GM19328 (cell line): ENCODE data around the gene C2CD4D.
"Not testable (repeated sequence)": the region's sequence is repeated elsewhere in the genome, so short reads cannot be mapped to it uniquely, and the experiment has no call there.

Experiments
- ATAC-seq: cut with Tn5 transposase; IDR thresholded peaks from one replicate; pipeline ENCODE4 v1.9.1; 2021; ENCODE audit warnings: mild to moderate bottlenecking, moderate library complexity; ENCODE audit not compliant: unreplicated experiment

The C2CD4D gene

GRCh38 chr1:151839457-151840403 lies at the start of gene C2CD4D:
Gene C2CD4D, minus strand, starts transcription at chr1:151839820. Its CDS starts 831 bp downstream, at chr1:151838989.
- ATAC-seq, result no peak

GRCh38 chr1:151888972-151889570 lies 49.5 kb upstream of the C2CD4D start:
- ATAC-seq, result no peak

- ATAC-seq, result no peak
These were observed 47.4 kb upstream of the C2CD4D start for GRCh38 chr1:151887028-151887427.

GRCh38 chr1:151885479-151885878 lies 45.9 kb upstream of the C2CD4D start:
- ATAC-seq, result no peak

- ATAC-seq, result not testable (repeated sequence)
These were observed 45.3 kb upstream of the C2CD4D start for GRCh38 chr1:151884879-151885278.

- not testable (repeated sequence) for ATAC-seq
These were observed 44.8 kb upstream of the C2CD4D start for GRCh38 chr1:151884445-151884844.

- ATAC-seq, result not testable (repeated sequence)
These were observed 44.3 kb upstream of the C2CD4D start for GRCh38 chr1:151883898-151884297.

GRCh38 chr1:151882918-151883317 lies 43.3 kb upstream of the C2CD4D start:
- not testable (repeated sequence) for ATAC-seq

- no peak for ATAC-seq
These were observed 42.8 kb upstream of the C2CD4D start for GRCh38 chr1:151882466-151882865.

GRCh38 chr1:151881479-151881878 lies 41.9 kb upstream of the C2CD4D start:
- no peak for ATAC-seq

- no peak for ATAC-seq
These were observed 35.9 kb upstream of the C2CD4D start for GRCh38 chr1:151875419-151876097.

- not testable (repeated sequence) for ATAC-seq
These were observed 33.2 kb upstream of the C2CD4D start for GRCh38 chr1:151872776-151873175.

- no peak for ATAC-seq
These were observed 31.8 kb upstream of the C2CD4D start for GRCh38 chr1:151871284-151872030.

- no peak for ATAC-seq
These were observed 28.9 kb upstream of the C2CD4D start for GRCh38 chr1:151868486-151868885.

GRCh38 chr1:151867765-151868411 lies 28.3 kb upstream of the C2CD4D start:
- ATAC-seq, result no peak

- ATAC-seq, result no peak
These were observed 27.7 kb upstream of the C2CD4D start for GRCh38 chr1:151867321-151867720.

GRCh38 chr1:151864411-151864810 lies 24.8 kb upstream of the C2CD4D start:
- no peak for ATAC-seq

GRCh38 chr1:151862604-151863003 lies 23.0 kb upstream of the C2CD4D start:
- no peak for ATAC-seq

- no peak for ATAC-seq
These were observed 21.0 kb upstream of the C2CD4D start for GRCh38 chr1:151860504-151861187.

GRCh38 chr1:151859891-151860293 lies 20.3 kb upstream of the C2CD4D start:
- no peak for ATAC-seq
